ENCODE results near the gene SLC10A2. TPM values are rescaled to one million over a fixed set of nuclear protein-coding genes. Genes with fewer than 3 reads are reported as not detected.

The SLC10A2 gene
- not detected in 5 replicates for total RNA-seq (2022; extraction: Qiagen RNA extraction)

GRCh38 chr13:103066079-103066780, at the start of gene SLC10A2:
Gene SLC10A2 (minus strand): TSS chr13:103066417. CDS start chr13:103066249, 168 bp downstream.

Other genes starting within 250 kb of the SLC10A2 start
- gene ERCC5, start 220.4 kb downstream of the SLC10A2 start, total RNA-seq (2022; extraction: Qiagen RNA extraction): 13.0 to 18.3 TPM (median 16.0 TPM) in 5 replicates

Data from A549 treated with AZD2906 at 1 μM for 4 hours (cell line).